Hematopoietic multipotent progenitor cell treated with erythropoietin and hydrocortisone succinate and interleukin-3 and kit ligand, for 6 days (in vitro differentiated cells): ENCODE results near the gene TCF7.
"Not testable (repeated sequence)": the region's sequence is repeated elsewhere in the genome, so short reads cannot be mapped to it uniquely, and the experiment has no call there.

Experiments
- DNase-seq: peaks from one replicate; pipeline ENCODE4 v3.0.0-alpha.2; 2015

The TCF7 gene

GRCh38 chr5:134145779-134146581 lies 31.5 kb downstream of the TCF7 start:
- DNase-seq, result peak; percentile 90

DNA sequence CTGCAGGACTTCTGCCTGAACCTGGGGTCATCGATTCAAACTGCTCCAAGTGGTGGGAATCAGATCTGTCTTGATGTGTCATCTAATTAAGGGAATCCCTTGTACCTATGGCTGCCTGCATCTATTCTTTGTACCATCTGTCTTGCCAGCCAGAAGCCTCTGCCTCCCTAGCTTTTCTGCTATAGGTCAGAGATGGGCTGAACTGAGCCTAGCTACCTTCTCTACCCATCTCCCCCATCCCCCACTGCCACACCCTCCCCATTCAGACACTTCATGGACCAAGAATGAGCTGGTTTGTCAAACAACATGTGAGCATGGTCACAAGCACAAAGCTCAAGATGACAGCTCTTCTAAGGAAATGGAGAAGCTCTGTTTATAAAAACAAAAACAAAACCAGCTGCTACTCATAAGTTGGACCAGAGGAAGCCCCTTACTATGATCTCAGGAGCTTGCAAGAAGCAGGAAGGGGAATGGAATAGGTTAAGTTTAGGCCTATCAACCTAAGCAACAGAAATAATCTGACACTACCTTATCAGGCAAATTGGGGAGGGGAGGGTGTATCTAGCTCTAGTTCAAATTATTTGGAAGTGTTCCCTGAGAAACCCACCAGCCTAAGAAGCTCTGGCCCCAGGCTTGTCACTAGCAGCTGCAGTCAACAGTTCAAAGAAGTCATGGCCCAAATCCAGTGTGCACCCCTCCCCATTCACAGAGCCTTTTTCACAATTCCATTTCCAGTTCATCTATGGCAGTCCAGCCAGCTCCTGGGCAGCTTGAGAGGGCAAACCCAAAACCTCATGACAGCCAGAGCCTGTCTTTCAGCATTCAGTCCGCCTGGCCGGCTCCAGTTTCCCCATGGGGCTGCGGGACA lies 32.4 kb downstream of the TCF7 start:
- DNase-seq, result no peak

GRCh38 chr5:134148316-134148715 lies 33.8 kb downstream of the TCF7 start:
- no peak for DNase-seq

DNA sequence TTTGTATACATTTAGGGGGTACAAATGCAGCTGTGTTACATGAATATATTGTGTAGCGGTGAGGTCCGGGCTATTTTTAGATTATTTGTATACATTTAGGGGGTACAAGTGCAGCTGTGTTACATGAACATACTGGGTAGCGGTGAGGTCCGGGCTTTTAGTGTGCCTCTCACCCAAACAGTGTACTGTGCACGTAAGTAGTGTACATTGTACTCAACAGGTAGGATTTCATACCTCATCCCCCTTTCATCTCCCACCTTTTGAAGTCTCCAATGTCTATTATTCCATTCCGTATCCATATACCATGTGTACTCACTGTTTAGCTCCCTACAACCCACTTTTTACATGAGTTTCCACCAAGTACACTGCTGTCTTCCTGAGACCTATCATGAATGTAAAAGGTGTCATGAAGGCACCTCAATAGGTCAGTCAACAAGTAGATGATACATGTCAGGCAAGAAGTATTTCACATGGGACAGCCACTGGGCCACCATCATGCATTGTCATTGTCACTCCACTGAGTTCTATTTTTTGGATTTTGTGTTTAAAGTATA lies 34.6 kb downstream of the TCF7 start:
- DNase-seq, result no peak

- no peak for DNase-seq
Measured at GRCh38 chr5:134149571-134150303, 35.3 kb downstream of the TCF7 start.

- no peak for DNase-seq
Measured at GRCh38 chr5:134151723-134152122, 37.2 kb downstream of the TCF7 start.

- DNase-seq, result not testable (repeated sequence)
Measured at GRCh38 chr5:134152173-134152832, 37.8 kb downstream of the TCF7 start.

DNA sequence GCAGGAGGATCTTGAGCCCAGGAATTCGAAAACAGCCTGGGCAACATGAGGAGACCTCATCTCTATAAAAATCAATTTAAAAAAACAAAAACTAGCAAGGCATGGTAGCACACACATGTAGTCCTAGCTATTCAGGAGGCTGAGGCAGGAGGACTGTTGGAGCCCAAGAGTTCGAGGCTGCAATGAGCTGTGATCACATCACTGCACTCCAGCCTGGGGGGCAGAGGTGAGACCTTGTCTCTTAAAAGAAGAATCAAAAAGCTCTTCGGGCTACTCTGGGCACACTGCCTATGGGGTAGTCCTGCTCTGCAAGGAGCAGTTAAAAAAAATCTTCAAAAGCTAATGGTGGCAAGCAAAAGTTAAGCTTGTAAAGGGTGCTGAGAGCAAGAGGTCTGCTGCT lies 38.8 kb downstream of the TCF7 start:
- DNase-seq, result no peak

GRCh38 chr5:134153657-134154056 lies 39.2 kb downstream of the TCF7 start:
- no peak for DNase-seq

DNA sequence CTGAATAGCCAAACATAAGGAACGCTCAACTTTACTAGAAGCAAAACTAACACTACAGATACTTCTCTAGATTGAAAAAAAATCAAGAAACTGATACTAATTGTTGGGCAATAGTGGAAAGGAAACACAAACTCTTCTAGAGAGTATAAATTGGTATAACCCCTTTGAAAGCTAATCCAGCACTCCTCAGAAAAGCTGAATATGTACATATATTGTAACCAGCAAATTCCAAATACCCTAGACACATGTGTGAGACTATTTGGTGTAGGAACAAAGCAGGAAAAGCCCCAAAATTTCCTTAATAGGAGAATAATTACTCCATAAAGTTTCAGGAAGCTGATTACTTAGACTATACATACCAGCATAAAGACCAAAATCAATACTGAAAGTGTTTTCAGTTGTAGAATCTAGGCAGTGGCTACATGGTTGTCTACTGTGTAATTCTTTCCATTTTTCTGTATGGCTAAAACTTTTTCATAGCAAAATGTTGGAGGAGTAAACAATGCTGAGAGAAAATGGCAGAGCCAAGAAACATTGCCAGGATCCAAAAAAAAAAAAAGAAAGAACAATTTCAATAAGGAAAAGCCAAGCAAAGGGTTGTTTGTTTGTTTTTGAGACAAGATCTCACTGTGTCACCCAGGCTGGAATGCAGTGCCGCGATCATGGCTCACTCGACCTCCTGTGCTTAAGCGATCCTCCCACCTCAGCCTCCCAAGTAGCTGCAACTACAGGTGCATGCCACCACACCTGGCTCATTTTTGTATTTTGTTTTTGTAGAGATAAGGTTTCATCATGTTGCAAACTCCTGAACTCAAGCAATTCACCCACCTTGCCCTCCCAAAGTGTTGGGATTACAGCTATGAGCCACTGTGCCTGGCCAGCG lies 47.3 kb downstream of the TCF7 start:
- no peak for DNase-seq

GRCh38 chr5:134162592-134162991 lies 48.1 kb downstream of the TCF7 start:
- no peak for DNase-seq

- no peak for DNase-seq
Measured at GRCh38 chr5:134171972-134172371, 57.5 kb downstream of the TCF7 start.

DNA sequence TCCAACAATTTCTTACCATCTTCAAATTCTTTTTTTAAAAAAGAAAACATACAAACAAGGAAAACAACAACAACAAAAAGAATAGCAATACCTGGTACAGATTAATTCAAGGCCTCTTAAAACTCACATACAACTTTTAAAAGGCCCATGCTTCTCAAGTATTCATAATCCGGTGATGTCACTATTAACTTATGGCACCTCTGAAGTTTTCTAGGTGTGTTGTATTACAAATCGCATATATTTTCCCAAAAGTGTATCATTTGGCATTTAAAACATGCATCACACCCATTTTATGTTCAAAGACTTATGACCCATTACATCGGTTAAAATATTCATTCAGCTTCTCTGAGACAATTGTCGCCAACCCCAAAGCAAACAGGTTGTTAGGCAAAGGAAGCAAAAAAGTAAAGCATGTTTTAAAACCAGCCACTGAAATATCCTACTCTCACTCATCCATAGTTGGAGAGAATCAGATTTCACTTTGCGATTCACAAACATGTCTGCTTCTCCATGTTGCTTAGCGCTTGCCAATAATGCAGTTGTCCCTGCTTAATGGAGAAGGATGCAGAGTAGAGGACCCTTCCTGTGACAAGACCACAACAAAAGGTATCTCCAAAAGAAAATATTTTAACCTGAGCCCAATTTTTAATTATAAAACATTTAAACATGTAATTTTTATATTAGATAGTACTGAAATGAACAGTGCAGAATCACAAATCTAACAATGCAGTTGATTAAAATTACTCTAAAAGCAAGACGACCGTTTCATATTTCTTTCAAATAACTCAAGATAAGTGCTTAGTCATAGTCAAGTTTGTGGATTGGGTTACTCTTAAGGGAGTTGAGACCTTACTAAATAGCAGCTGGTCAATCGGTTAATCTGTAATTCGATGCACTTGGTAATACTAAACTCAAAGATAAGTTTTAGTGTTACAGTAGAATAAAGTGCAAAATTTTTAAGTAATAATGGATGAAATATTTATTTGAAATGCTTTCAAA lies 60.7 kb downstream of the TCF7 start:
- peak; percentile 64 for DNase-seq

- peak; percentile 48 for DNase-seq
Measured at GRCh38 chr5:134175921-134176510, 61.5 kb downstream of the TCF7 start.

GRCh38 chr5:134176511-134177368 lies 62.3 kb downstream of the TCF7 start, which contains the start of gene SKP1:
SKP1 (minus strand) TSS chr5:134176950; CDS start chr5:134174022, 2,928 bp downstream.
- peak; percentile 91 for DNase-seq

DNA sequence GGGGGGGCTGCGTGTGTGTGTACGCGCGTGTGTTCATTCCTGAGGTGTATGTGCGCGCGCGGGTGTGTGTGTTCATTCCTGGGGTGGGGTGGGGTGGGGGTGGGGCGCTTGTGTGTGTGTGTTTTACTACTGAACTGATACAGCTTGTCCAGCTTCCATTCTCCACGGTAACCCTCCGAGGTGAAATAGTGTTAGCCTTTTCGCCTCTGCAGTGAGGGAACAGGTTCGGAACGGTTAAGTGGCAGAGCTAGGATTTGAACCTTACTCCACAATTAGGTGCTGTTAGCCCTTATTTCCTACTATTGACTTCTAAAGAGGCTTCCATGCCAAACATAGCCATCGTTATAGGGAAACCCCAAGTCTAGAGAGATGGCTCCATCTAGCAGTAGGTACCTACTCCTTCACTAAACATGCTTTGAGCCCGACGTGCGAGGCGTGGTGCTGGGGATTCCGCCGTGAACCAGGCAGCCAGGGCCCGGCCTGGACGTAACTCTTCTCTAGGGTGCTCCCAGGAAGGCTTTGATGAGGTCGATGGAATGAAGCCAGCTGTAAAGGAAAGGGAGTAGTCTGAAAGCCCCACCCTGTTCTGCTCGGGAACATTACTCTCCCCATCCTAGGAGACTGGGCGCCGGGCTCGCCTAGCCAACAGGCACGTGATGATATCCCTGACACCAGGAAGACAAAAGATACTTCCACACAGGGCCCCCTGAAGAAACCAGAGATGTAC lies 63.1 kb downstream of the TCF7 start:
- DNase-seq, result peak; percentile 17

- peak; percentile 18 for DNase-seq
Measured at GRCh38 chr5:134178096-134178419, 63.6 kb downstream of the TCF7 start.

DNA sequence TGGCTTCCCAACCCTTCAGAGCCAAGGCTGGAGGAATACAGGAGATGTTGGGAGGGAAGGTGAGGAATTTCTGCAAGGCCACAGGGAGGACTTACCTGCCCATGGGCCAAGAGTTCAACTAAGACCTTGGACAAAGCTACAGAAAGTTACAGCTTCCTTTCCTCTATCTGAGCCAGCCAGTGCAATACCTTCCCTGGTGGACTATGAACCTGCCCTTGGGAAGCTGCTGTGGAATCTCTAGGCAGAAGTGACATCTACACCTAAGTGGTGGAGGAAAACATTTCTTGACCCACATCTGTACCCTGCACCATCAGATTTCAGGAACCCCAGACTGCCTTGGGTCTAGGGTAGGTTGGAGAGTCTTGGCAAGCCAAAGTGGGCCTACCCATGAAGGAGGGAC lies 69.0 kb downstream of the TCF7 start:
- DNase-seq, result no peak
